NCI-H2171 treated with DMSO at 0.1 percent for 48 hours (cell line): ENCODE results near the gene CEP170.
A peak's percentile ranks its signal among the peaks of the same experiment; 100 is the strongest.
"Not testable (repeated sequence)": the region's sequence is repeated elsewhere in the genome, so short reads cannot be mapped to it uniquely, and the experiment has no call there.

Experiments
- DNase-seq: peaks from one replicate; lab custom pipeline; 2025; lab: John Stamatoyannopoulos, UW

Gene CEP170

DNA sequence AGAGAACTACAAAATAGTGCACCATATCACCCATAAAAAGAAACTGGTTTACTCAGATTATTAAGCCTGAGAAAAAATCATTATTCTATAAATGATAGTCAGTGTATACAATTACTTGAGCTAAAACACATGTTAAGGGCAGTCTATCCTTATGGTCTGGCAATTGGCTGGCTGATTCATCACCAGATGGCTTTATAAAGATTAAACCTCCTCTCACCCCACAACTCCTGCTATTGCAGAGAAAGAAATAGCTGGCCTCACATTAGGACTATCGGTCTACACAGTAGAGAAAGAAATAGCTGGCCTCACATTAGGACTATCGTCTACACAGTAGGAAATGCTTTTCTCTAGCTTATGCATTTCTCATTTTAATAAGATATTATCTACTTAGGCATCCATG is 21.2 kb downstream of the CEP170 start:
- DNase-seq: no peak

GRCh38 chr1:243230914-243231313 is 24.2 kb downstream of the CEP170 start:
- peak; percentile 68 for DNase-seq

DNA sequence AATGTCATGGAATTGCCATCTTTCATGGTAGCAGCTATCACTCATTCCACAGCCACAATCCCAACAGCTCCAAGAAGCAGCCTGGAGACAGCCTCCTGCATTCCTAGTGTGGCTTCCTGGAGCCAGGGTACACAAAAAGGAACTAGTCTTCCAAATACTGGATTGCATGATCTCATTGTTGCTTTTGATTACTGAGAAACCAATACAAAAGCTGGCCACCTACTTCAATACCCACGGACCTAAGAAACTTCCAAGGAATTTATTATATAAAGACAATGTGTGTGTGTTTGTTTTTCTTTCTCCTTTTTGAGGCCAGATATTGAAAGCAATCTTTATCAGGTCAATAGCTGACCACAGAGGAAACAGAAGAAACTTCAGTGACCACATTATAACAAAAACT is 25.6 kb downstream of the CEP170 start:
- no peak for DNase-seq

DNA sequence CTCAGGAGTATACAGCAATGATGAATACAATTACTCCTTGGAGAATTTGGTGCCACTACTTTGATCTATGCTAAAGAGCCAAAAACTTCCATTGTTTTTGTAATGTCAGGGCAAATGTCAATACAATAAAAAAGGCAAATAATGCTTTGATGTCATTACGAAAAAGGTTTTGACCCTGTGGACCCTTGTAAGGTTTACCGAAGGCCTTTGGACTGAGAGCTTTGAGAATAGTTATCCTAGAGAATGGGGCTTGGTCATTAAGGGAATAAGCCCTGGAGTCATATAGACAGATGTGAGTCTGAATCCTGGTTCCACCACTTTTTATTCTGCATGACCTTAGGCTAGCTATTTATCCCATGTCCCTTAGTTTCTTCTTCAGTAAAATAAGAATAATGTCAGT is 27.5 kb downstream of the CEP170 start:
- DNase-seq: no peak

GRCh38 chr1:243218059-243218458 is 37.0 kb downstream of the CEP170 start:
- DNase-seq: no peak

- DNase-seq: no peak
Measured at GRCh38 chr1:243217349-243217748, 37.7 kb downstream of the CEP170 start.

DNA sequence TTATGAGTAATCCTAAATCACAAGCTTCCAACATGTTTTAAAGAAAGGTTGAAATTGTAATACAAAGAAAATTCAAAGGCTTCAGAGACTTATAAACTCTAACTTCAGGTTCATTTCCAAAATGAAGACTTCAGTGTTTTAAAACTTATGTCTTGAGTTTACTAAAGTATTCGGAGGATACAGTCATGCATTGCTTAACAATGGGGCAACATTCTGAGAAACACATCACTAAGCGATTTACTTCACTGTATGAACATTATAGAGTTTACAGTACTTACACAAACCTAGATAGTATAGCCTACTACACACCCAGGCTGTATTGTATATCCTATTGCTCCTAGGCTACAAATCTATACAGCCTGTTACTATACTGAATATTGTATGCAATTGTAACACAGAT is 38.3 kb downstream of the CEP170 start:
- DNase-seq: no peak

DNA sequence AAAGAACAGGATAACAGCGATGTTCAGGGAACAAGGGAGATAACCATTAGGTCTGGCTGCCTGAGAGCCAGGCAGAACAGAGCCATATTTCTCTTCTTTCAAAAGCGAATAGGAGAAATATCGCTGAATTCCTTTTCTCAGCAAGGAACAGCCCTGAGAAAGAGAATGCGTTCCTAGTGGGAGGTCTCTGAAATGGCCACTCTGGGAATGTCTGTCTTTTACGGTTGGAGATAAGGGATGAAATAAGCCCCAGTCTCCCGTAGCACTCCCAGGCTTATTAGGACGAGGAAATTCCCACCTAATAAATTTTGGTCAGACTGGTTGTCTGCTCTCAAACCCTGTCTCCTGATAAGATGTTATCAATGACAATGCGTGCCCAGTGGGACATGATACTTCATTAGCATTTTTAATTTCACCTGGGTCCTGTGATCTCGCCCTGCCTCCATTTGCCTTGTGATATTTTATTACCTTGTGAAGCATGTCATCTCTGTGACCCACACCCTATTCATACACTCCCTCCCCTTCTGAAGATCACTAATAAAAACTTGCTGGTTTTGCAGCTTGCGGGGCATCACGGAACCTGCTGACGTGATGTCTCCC is 39.7 kb downstream of the CEP170 start:
- DNase-seq: not testable (repeated sequence)

- no peak for DNase-seq
Measured at GRCh38 chr1:243213045-243213787, 41.9 kb downstream of the CEP170 start.

DNA sequence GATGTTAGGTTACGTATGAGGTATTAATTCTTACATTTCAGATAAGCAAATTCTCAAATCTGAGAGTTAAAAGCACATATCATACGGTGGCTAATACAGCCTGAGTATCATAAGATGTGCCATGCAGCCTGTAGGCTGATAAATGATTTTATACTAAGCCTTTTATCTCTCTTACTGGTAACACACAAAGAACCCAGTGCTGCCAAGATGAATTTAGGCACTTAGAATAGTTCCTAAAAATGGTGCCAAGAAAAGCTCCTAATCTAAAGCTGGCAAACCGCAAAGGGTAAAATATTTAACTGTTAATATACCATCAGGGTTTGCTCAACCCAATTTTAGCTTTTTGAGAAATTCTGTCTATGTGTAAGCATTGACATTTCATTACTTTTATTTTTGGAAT is 43.1 kb downstream of the CEP170 start:
- not testable (repeated sequence) for DNase-seq

DNA sequence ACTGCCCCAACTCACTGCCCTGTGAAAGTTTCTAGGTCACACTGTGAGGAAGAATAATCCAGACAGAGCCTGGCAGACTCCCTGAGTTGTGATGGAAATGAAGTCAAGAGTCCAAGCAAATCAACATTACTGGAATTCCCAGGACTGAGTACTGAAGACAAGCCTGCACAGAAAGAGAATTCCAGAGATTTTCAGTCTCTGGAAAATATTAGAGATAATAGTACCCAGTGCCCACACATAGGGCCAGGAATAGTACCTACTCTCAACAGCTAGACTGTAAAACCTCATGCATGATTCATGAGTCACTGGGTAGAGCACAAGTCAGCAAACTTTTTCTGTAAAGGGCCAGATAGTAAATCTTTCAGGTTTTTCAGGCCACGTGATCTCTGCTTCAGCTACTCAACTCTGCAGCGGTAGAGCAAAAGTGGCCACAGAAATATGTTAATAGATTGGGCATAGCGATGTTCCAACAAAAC is 50.0 kb downstream of the CEP170 start:
- DNase-seq: not testable (repeated sequence)

- not testable (repeated sequence) for DNase-seq
Measured at GRCh38 chr1:243204336-243204735, 50.7 kb downstream of the CEP170 start.

DNA sequence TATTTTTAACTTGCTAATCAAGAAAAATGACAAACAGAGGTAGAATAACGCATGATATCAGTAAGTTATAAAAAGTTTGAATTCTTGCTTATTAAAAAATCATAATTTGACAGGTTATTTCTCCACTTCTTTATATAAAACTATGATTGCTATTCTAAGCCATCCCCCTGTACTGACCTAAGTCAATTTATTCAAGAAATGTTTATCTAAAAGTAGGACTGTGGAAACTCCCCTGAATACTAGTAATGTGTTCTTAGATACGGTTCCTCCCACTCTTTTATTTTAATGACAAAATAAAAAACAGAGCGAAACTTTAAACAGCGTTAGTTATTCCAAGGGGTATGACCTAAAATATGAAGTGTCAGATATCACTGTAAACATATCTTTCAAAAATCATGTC is 51.9 kb downstream of the CEP170 start:
- DNase-seq: not testable (repeated sequence)

GRCh38 chr1:243201316-243201715 is 53.8 kb downstream of the CEP170 start:
- DNase-seq: not testable (repeated sequence)

GRCh38 chr1:243197524-243197923 is 57.6 kb downstream of the CEP170 start:
- not testable (repeated sequence) for DNase-seq

GRCh38 chr1:243193330-243193729 is 61.8 kb downstream of the CEP170 start:
- DNase-seq: not testable (repeated sequence)

- DNase-seq: not testable (repeated sequence)
Measured at GRCh38 chr1:243186201-243186995, 68.7 kb downstream of the CEP170 start.

DNA sequence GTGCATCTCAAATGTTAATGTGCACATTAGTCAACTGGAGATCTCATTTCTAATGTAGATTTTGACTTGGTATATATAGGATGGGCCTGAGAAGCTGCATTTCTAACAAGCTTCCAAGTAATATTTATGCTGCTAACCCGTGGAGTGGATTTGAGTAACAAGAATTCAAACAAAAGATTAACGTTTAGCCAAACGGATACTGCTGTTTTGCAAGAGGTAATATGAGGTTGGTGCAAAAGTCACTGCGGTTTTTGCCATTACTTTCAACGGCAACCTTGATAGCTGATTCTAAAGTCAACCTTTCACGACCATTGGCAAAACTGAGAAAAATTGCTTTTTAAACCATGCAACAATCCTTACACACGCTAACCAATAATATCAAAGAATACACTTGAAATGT is 70.3 kb downstream of the CEP170 start:
- not testable (repeated sequence) for DNase-seq

- not testable (repeated sequence) for DNase-seq
Measured at GRCh38 chr1:243183661-243184060, 71.4 kb downstream of the CEP170 start.

DNA sequence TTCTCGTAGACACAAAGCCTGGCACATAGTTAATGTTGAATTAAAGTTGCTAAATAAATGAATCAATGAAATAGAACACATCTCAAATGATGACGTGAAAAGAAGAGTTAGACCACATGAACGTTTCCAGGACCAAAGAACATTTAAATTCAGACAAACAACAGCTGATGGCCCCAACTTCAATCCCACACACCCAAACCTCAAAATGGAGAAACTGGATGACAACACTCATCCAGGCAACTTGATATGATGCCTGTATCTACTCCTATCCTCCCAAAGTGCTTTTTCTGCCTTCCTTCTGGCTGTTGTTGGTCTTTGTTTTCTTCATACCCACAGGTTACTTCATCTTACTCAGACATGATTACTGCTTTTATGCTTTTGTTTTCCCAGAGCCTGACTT is 71.9 kb downstream of the CEP170 start:
- not testable (repeated sequence) for DNase-seq

DNA sequence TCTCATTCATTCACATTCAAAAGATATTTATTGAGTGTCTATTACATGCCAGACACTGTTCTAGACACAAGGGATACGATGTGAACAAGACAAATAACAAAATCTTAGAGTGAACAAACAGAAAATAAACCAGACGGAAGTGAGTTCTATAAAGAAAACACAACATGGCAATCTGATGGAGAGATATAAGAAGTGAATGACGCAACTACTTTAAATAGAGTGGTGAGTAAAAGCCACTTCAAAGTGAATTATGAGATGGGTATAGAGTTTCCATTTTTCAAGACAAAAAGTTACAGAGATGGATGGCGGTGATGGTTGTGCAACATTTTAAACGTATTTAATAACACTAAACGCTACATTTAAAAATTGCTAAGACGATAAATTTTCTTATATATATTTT is 75.4 kb downstream of the CEP170 start:
- no peak for DNase-seq

DNA sequence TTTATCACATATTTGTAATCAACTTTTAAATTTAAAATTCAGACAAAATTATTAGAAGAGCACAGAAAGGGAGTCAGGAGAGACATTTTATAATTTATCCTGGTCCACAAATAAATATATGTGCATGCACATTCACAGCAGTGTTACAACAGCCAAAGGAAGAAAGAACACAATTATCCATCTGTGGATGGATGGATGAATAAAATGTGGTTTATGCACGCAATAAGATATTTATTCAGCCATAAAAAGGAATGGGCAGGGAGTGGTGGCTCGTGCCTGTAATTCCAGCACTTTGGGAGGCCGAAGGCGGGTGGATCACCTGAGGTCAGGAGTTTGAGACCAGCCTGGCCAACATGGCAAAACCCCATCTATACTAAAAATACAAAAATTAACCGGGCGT is 77.3 kb downstream of the CEP170 start:
- DNase-seq: not testable (repeated sequence)
